GM23338 (cell line): Measurements from ENCODE around the gene CENPO. TPM values are rescaled to one million over a fixed set of nuclear protein-coding genes. Genes with fewer than 3 reads are reported as not detected.
A peak's percentile ranks its signal among the peaks of the same experiment; 100 is the strongest.

Experiments used
- ATAC-seq: fragments of 200-7000 bp; cut with Tn5 transposase; 3 replicates; pipeline ENCODE4 v1.9.1; 2020
- DNase-seq: peaks from one replicate; pipeline ENCODE4 v3.0.0-alpha.2; 2015; ENCODE audit warnings: low spot score
- H2AFZ ChIP-seq: fragments of 200-600 bp; sonication (generic); 2 replicates; pipeline ENCODE4 v1.8.0; 2016; ENCODE audit warnings: antibody characterized with exemption, mild to moderate bottlenecking, moderate library complexity
- H3F3A ChIP-seq: fragments of 200-600 bp; sonication (generic); replicated peaks from 2 replicates; pipeline ENCODE4 v1.8.0; 2017; ENCODE audit warnings: antibody characterized with exemption, mixed run types, low read depth
- H3K27ac ChIP-seq: fragments of 200-600 bp; sonication (generic); 2 replicates; pipeline ENCODE4 v1.6.1; 2016; ENCODE audit warnings: low read depth
- H3K27me3 ChIP-seq: fragments of 200-600 bp; sonication (generic); 2 replicates; pipeline ENCODE4 v1.8.0; 2016; ENCODE audit warnings: mild to moderate bottlenecking, mixed run types, moderate library complexity; ENCODE audit not compliant: insufficient read depth
- H3K36me3 ChIP-seq: fragments of 200-600 bp; sonication (generic); 2 replicates; pipeline ENCODE4 v1.8.0; 2016; ENCODE audit warnings: mild to moderate bottlenecking; ENCODE audit not compliant: insufficient read depth
- H3K4me1 ChIP-seq: fragments of 200-600 bp; sonication (generic); 2 replicates; pipeline ENCODE4 v1.8.0; 2016; ENCODE audit warnings: mild to moderate bottlenecking, moderate library complexity; ENCODE audit not compliant: insufficient read depth
- H3K4me2 ChIP-seq: fragments of 200-600 bp; sonication (generic); 2 replicates; pipeline ENCODE4 v1.7.1; 2017; ENCODE audit warnings: mixed run types
- H3K4me3 ChIP-seq: fragments of 200-600 bp; sonication (generic); 2 replicates; pipeline ENCODE4 v1.6.1; 2016; ENCODE audit warnings: mixed run types
- H3K79me2 ChIP-seq: fragments of 200-600 bp; sonication (generic); replicated peaks from 2 replicates; pipeline ENCODE4 v1.8.0; 2017; ENCODE audit warnings: mild to moderate bottlenecking; ENCODE audit not compliant: insufficient read depth
- H3K9me2 ChIP-seq: fragments of 200-600 bp; sonication (generic); 2 replicates; pipeline ENCODE4 v1.8.0; 2017; ENCODE audit not compliant: insufficient read depth
- H4K20me1 ChIP-seq: fragments of 200-600 bp; sonication (generic); replicated peaks from 2 replicates; pipeline ENCODE4 v1.8.0; 2017; ENCODE audit warnings: mild to moderate bottlenecking; ENCODE audit not compliant: insufficient read depth
- H3K27ac Mint-ChIP-seq: 2 replicates; pipeline ENCODE4 v1.8.0; 2020; ENCODE audit warnings: inconsistent platforms, mild to moderate bottlenecking, moderate library complexity, mixed read lengths
- H3K27me3 Mint-ChIP-seq: 3 replicates; pipeline ENCODE4 v1.8.0; 2022; ENCODE audit warnings: low read depth, mild to moderate bottlenecking, moderate library complexity, mixed read lengths, inconsistent platforms; ENCODE audit not compliant: insufficient read depth, poor library complexity
- H3K36me3 Mint-ChIP-seq: 3 replicates; pipeline ENCODE4 v1.8.0; 2021; ENCODE audit warnings: low read depth, mild to moderate bottlenecking, inconsistent platforms, moderate library complexity, mixed read lengths
- H3K4me1 Mint-ChIP-seq: 3 replicates; pipeline ENCODE4 v1.8.0; 2020; ENCODE audit warnings: mild to moderate bottlenecking, inconsistent platforms, mixed read lengths
- H3K4me3 Mint-ChIP-seq: 3 replicates; pipeline ENCODE4 v1.8.0; 2021; ENCODE audit warnings: moderate library complexity, mild to moderate bottlenecking, inconsistent platforms, mixed read lengths
- H3K9me3 Mint-ChIP-seq: 3 replicates; pipeline ENCODE4 v1.8.0; 2020; ENCODE audit warnings: moderate library complexity, mild to moderate bottlenecking, inconsistent platforms, mixed read lengths
- CREB1 ChIP-seq: fragments of 250-450 bp; sonication (Bioruptor Pico); IDR thresholded peaks from 2 replicates; pipeline ENCODE4 v1.5.0; 2020; ENCODE audit warnings: low read depth, mild to moderate bottlenecking, moderate library complexity
- EZH2 ChIP-seq: fragments of 200-600 bp; sonication (generic); IDR thresholded peaks from one replicate; pipeline ENCODE4 v1.8.0; 2017; ENCODE audit warnings: antibody characterized with exemption, mild to moderate bottlenecking, low read depth; ENCODE audit not compliant: unreplicated experiment
- JUNB ChIP-seq: IDR thresholded peaks from one replicate; pipeline ENCODE4 v1.6.1; 2016; ENCODE audit warnings: antibody characterized with exemption; ENCODE audit not compliant: unreplicated experiment
- POLR2AphosphoS5 ChIP-seq: IDR thresholded peaks from 2 replicates; pipeline ENCODE4 v1.6.1; 2016; ENCODE audit warnings: antibody characterized with exemption, low read depth
- STAT1 ChIP-seq: IDR thresholded peaks from one replicate; pipeline ENCODE4 v1.6.1; 2016; ENCODE audit warnings: antibody characterized with exemption; ENCODE audit not compliant: unreplicated experiment
- ZNF331 ChIP-seq: fragments of 250-450 bp; sonication (Bioruptor Pico); IDR thresholded peaks from 2 replicates; pipeline ENCODE4 v1.5.0; 2020; ENCODE audit warnings: low read depth, mild to moderate bottlenecking, moderate library complexity
- polyA plus RNA-seq: library from polyadenylated mRNA; unstranded; fragments of >200 nt; fragmentation: Nextera tagmentation; extraction: Ambion mirVana; gene quantifications from 2 replicates; pipeline ENCODE4 v1.2.1, GENCODE V29; 2016
- total RNA-seq: library from RNA; depleted of rRNA; stranded (reverse); fragments of >200 nt; shearing (Covaris generic); gene quantifications from 2 replicates; pipeline ENCODE4 v1.2.3, GENCODE V29; 2014
- TF ChIP-seq, protein P1 (sequence below): IDR thresholded peaks from one replicate; pipeline ENCODE4 v1.6.1; 2018; ENCODE audit warnings: antibody characterized with exemption; ENCODE audit not compliant: unreplicated experiment
- TF ChIP-seq, protein P2 (sequence below): fragments of 250-450 bp; sonication (Bioruptor Pico); IDR thresholded peaks from 2 replicates; pipeline ENCODE4 v1.5.0; 2020; ENCODE audit warnings: mild to moderate bottlenecking, moderate library complexity

The CENPO gene
- total and polyA plus RNA-seq, 2 experiments from 2014 or later = 27.0 to 44.7 TPM

DNA sequence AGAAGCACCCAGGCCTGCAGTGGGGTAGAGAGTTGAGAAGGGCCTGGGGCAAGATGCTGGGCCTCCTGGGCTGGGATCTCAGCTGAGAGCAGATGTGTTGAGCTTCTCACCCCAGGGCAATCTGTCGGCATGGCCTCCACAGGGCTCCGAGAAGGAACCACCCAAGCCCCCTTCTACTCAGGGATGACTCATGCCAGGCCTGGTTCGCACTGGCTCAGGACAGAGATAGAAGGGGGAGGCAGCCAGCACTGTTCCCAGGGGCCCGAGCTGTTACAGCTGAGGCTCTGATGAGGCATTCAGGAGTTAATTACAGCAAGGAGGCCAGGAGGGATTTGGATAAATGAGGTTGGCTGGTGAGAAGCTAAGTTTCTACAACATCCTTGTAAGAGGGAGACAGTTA, 62.5 kb downstream of the CENPO start:
- DNase-seq (no peak), ATAC-seq (no peak; the same call in 2 of the 3 replicates)
- no peaks in the 10 kb centered on the region for H3K27me3 ChIP-seq
- H2AFZ ChIP-seq = no peak overlapping the region
- H3K4me1 Mint-ChIP-seq = no peaks in the 10 kb centered on the region
- H3K36me3 ChIP-seq = no peaks in the 10 kb centered on the region
- H3K27ac Mint-ChIP-seq = no peak overlapping the region
- H3K4me3 ChIP-seq = no peak overlapping the region
- peaks cover 2% of the 10 kb centered on the region for H3K27me3 Mint-ChIP-seq
- no peak overlapping the region for H3K4me3 Mint-ChIP-seq
- no peaks in the 10 kb centered on the region for H3F3A ChIP-seq
- 0 out of 2 replicates have a peak, but pooled peaks cover 3% of the 10 kb centered on the region for H4K20me1 ChIP-seq
- TF ChIP-seq POLR2AphosphoS5 = no peak
- no peak for TF ChIP-seq STAT1
- no peak for TF ChIP-seq CREB1
- no peak for TF ChIP-seq ZNF331 (CRISPR knock-in tag)
- TF ChIP-seq, protein P1, sequence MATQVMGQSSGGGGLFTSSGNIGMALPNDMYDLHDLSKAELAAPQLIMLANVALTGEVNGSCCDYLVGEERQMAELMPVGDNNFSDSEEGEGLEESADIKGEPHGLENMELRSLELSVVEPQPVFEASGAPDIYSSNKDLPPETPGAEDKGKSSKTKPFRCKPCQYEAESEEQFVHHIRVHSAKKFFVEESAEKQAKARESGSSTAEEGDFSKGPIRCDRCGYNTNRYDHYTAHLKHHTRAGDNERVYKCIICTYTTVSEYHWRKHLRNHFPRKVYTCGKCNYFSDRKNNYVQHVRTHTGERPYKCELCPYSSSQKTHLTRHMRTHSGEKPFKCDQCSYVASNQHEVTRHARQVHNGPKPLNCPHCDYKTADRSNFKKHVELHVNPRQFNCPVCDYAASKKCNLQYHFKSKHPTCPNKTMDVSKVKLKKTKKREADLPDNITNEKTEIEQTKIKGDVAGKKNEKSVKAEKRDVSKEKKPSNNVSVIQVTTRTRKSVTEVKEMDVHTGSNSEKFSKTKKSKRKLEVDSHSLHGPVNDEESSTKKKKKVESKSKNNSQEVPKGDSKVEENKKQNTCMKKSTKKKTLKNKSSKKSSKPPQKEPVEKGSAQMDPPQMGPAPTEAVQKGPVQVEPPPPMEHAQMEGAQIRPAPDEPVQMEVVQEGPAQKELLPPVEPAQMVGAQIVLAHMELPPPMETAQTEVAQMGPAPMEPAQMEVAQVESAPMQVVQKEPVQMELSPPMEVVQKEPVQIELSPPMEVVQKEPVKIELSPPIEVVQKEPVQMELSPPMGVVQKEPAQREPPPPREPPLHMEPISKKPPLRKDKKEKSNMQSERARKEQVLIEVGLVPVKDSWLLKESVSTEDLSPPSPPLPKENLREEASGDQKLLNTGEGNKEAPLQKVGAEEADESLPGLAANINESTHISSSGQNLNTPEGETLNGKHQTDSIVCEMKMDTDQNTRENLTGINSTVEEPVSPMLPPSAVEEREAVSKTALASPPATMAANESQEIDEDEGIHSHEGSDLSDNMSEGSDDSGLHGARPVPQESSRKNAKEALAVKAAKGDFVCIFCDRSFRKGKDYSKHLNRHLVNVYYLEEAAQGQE = no peak
- TF ChIP-seq JUNB = no peak
- H3K27ac ChIP-seq = no peak overlapping the region
- H3K4me1 ChIP-seq = no peaks in the 10 kb centered on the region
- no peak overlapping the region for H3K4me2 ChIP-seq
- H3K9me3 Mint-ChIP-seq = no peaks in the 10 kb centered on the region; the same call in 2 of the 3 replicates
- H3K9me2 ChIP-seq = no peaks in the 10 kb centered on the region
- no peaks in the 10 kb centered on the region; the same call in 1 of the 3 replicates for H3K36me3 Mint-ChIP-seq
- no peaks in the 10 kb centered on the region for H3K79me2 ChIP-seq

DNA sequence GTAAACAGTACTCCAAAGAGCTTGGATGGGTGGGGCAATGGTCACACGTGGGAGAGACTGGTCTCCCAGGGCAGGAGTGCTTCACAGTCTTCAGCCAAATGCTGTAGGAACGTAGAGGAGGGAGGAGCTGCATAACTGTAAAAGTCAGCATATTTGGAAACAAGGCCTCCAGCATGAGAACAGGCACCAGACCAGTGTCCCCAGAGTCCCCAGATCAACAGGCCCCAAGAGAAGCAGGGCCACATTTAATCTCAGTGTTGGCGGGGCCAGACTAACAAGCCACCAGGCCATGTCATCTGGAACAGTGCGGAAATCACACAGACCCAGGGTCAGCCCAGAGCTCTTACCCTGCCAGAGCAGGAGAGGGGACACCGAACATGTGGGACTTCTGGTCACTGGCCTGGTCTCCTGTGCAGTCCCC, 63.6 kb downstream of the CENPO start:
- Histone ChIP-seq H3K27me3 (no peaks in the 10 kb centered on the region), H3K4me3 (no peak overlapping the region), H3K4me1 (no peaks in the 10 kb centered on the region), H4K20me1 (0 out of 2 replicates have a peak, but pooled peaks cover 3% of the 10 kb centered on the region), H3K36me3 (no peaks in the 10 kb centered on the region), H3K79me2 (no peaks in the 10 kb centered on the region), H3K9me2 (no peaks in the 10 kb centered on the region), H3F3A (no peaks in the 10 kb centered on the region), H3K4me2 (no peak overlapping the region), H2AFZ (no peak overlapping the region), H3K27ac (no peak overlapping the region)
- H3K27ac Mint-ChIP-seq = 0 out of 2 replicates have a peak overlapping the region, but pooled peaks have one; percentile 11
- no peaks in the 10 kb centered on the region for H3K27me3 Mint-ChIP-seq
- H3K4me1 Mint-ChIP-seq = no peaks in the 10 kb centered on the region
- no peaks in the 10 kb centered on the region; the same call in 2 of the 3 replicates for H3K9me3 Mint-ChIP-seq
- DNase-seq (no peak), ATAC-seq (no peak)
- H3K36me3 Mint-ChIP-seq = no peaks in the 10 kb centered on the region; the same call in 1 of the 3 replicates
- H3K4me3 Mint-ChIP-seq = no peak overlapping the region
- TF ChIP-seq ZNF331 (CRISPR knock-in tag) (no peak), EZH2 (no peak), JUNB (no peak)
- TF ChIP-seq, protein P1 = no peak
- TF ChIP-seq, protein P2, sequence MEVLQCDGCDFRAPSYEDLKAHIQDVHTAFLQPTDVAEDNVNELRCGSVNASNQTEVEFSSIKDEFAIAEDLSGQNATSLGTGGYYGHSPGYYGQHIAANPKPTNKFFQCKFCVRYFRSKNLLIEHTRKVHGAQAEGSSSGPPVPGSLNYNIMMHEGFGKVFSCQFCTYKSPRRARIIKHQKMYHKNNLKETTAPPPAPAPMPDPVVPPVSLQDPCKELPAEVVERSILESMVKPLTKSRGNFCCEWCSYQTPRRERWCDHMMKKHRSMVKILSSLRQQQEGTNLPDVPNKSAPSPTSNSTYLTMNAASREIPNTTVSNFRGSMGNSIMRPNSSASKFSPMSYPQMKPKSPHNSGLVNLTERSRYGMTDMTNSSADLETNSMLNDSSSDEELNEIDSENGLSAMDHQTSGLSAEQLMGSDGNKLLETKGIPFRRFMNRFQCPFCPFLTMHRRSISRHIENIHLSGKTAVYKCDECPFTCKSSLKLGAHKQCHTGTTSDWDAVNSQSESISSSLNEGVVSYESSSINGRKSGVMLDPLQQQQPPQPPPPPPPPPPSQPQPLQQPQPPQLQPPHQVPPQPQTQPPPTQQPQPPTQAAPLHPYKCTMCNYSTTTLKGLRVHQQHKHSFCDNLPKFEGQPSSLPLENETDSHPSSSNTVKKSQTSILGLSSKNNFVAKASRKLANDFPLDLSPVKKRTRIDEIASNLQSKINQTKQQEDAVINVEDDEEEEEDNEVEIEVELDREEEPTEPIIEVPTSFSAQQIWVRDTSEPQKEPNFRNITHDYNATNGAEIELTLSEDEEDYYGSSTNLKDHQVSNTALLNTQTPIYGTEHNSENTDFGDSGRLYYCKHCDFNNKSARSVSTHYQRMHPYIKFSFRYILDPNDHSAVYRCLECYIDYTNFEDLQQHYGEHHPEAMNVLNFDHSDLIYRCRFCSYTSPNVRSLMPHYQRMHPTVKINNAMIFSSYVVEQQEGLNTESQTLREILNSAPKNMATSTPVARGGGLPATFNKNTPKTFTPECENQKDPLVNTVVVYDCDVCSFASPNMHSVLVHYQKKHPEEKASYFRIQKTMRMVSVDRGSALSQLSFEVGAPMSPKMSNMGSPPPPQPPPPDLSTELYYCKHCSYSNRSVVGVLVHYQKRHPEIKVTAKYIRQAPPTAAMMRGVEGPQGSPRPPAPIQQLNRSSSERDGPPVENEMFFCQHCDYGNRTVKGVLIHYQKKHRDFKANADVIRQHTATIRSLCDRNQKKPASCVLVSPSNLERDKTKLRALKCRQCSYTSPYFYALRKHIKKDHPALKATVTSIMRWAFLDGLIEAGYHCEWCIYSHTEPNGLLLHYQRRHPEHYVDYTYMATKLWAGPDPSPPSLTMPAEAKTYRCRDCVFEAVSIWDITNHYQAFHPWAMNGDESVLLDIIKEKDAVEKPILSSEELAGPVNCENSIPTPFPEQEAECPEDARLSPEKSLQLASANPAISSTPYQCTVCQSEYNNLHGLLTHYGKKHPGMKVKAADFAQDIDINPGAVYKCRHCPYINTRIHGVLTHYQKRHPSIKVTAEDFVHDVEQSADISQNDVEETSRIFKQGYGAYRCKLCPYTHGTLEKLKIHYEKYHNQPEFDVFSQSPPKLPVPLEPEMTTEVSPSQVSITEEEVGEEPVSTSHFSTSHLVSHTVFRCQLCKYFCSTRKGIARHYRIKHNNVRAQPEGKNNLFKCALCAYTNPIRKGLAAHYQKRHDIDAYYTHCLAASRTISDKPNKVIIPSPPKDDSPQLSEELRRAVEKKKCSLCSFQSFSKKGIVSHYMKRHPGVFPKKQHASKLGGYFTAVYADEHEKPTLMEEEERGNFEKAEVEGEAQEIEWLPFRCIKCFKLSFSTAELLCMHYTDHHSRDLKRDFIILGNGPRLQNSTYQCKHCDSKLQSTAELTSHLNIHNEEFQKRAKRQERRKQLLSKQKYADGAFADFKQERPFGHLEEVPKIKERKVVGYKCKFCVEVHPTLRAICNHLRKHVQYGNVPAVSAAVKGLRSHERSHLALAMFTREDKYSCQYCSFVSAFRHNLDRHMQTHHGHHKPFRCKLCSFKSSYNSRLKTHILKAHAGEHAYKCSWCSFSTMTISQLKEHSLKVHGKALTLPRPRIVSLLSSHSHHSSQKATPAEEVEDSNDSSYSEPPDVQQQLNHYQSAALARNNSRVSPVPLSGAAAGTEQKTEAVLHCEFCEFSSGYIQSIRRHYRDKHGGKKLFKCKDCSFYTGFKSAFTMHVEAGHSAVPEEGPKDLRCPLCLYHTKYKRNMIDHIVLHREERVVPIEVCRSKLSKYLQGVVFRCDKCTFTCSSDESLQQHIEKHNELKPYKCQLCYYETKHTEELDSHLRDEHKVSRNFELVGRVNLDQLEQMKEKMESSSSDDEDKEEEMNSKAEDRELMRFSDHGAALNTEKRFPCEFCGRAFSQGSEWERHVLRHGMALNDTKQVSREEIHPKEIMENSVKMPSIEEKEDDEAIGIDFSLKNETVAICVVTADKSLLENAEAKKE = no peak
